IMR-90 (cell line): ENCODE measurements around the gene AQP5. TPM values are rescaled to one million over a fixed set of nuclear protein-coding genes. Genes with fewer than 3 reads are reported as not detected.

Experiments
- ATAC-seq: fragments of 200-7000 bp; cut with Tn5 transposase; 2 replicates; pipeline ENCODE4 v1.9.1; 2020; ENCODE audit warnings: low read depth, mild to moderate bottlenecking, moderate library complexity
- BruUV-seq: library from RNA; stranded (reverse); fragments of 400-500 nt; replicated peaks from 2 replicates; lab custom pipeline; 2021; lab: Mats Ljungman, UMichigan
- CTCF ChIA-PET: fragments of 300-600 bp; formaldehyde crosslinking; extraction: SDS; loops from one replicate; lab custom pipeline; 2021; ENCODE audit warnings: antibody characterized with exemption; lab: Yijun Ruan, JAX
- POLR2A ChIA-PET: fragments of 300-600 bp; sonication (Branson Sonifier 250); formaldehyde crosslinking; loops from one replicate; lab custom pipeline; 2022; ENCODE audit warnings: antibody characterized with exemption; ENCODE audit not compliant: unreplicated experiment; lab: Charles Lee
- DNase-seq: peaks from one replicate; pipeline ENCODE4 v3.0.0; 2013
- H2AFZ ChIP-seq: replicated peaks from 2 replicates; pipeline ENCODE3; 2013; ENCODE audit warnings: low read length, mild to moderate bottlenecking; ENCODE audit not compliant: poor library complexity
- H2AK5ac ChIP-seq: 2 replicates; pipeline ENCODE4 v1.6.1; 2013; ENCODE audit warnings: low read depth, low read length, inconsistent platforms
- H2AK9ac ChIP-seq: replicated peaks from 2 replicates; pipeline ENCODE3; 2013; ENCODE audit warnings: mild to moderate bottlenecking, low read depth, low read length, moderate library complexity; ENCODE audit not compliant: poor library complexity
- H2BK120ac ChIP-seq: 2 replicates; pipeline ENCODE4 v1.6.1; 2013; ENCODE audit warnings: low read depth, low read length, inconsistent platforms
- H2BK15ac ChIP-seq: 3 replicates; pipeline ENCODE4 v1.6.1; 2013; ENCODE audit warnings: low read depth, low read length, inconsistent platforms
- H2BK20ac ChIP-seq: 2 replicates; pipeline ENCODE4 v1.6.1; 2013; ENCODE audit warnings: low read depth, mild to moderate bottlenecking, inconsistent platforms, low read length, moderate library complexity
- H2BK5ac ChIP-seq: 2 replicates; pipeline ENCODE4 v1.6.1; 2013; ENCODE audit warnings: mild to moderate bottlenecking, low read depth, low read length, inconsistent platforms; ENCODE audit not compliant: poor library complexity, severe bottlenecking
- H3K14ac ChIP-seq: replicated peaks from 2 replicates; pipeline ENCODE4 v1.6.1; 2013; ENCODE audit warnings: low read depth, low read length, inconsistent platforms
- H3K18ac ChIP-seq: 2 replicates; pipeline ENCODE4 v1.6.1; 2013; ENCODE audit warnings: low read depth, low read length, control low read depth
- H3K23ac ChIP-seq: 2 replicates; pipeline ENCODE4 v1.6.1; 2013; ENCODE audit warnings: low read depth, low read length, inconsistent platforms
- H3K27ac ChIP-seq: 2 replicates; pipeline ENCODE4 v1.5.1; 2013; ENCODE audit warnings: mild to moderate bottlenecking, control low read depth, low read length; ENCODE audit not compliant: insufficient read depth
- H3K27me3 ChIP-seq: 2 replicates; pipeline ENCODE4 v1.6.1; 2013; ENCODE audit warnings: low read length; ENCODE audit not compliant: control insufficient read depth, insufficient read depth
- H3K36me3 ChIP-seq: 2 replicates; pipeline ENCODE4 v1.6.1; 2013; ENCODE audit warnings: low read length, mixed read lengths; ENCODE audit not compliant: control insufficient read depth, insufficient read depth
- H3K4ac ChIP-seq: 2 replicates; pipeline ENCODE4 v1.6.1; 2013; ENCODE audit warnings: low read depth, low read length, inconsistent platforms
- H3K4me1 ChIP-seq: 2 replicates; pipeline ENCODE4 v1.6.1; 2013; ENCODE audit warnings: low read length, mixed read lengths; ENCODE audit not compliant: control insufficient read depth, insufficient read depth
- H3K4me2 ChIP-seq: 2 replicates; pipeline ENCODE4 v1.6.1; 2013; ENCODE audit warnings: low read depth, mild to moderate bottlenecking, control low read depth, low read length, moderate library complexity
- H3K4me3 ChIP-seq: 2 replicates; pipeline ENCODE4 v1.5.1; 2013; ENCODE audit warnings: low read depth, mild to moderate bottlenecking, control low read depth, low read length, moderate library complexity; ENCODE audit not compliant: insufficient read depth
- H3K56ac ChIP-seq: 2 replicates; pipeline ENCODE4 v1.6.1; 2013; ENCODE audit warnings: low read length, inconsistent platforms; ENCODE audit not compliant: insufficient read depth; ENCODE audit errors: extremely low read depth
- H3K79me1 ChIP-seq, 2 experiments: 2 replicates each; pipeline ENCODE4 v1.6.1; 2013; ENCODE audit warnings: low read length in 2 of 2, inconsistent platforms in 1 of 2, low read depth in 1 of 2
- H3K9ac ChIP-seq: 2 replicates; pipeline ENCODE4 v1.6.1; 2013; ENCODE audit warnings: low read depth, low read length, control low read depth
- H3K9me1 ChIP-seq: 2 replicates; pipeline ENCODE4 v1.6.1; 2013; ENCODE audit warnings: low read length, inconsistent platforms; ENCODE audit not compliant: insufficient read depth
- H3K9me3 ChIP-seq: 2 replicates; pipeline ENCODE4 v1.6.1; 2013; ENCODE audit warnings: low read length; ENCODE audit not compliant: control insufficient read depth, insufficient read depth
- H4K20me1 ChIP-seq: 2 replicates; pipeline ENCODE4 v1.6.1; 2013; ENCODE audit warnings: low read length, inconsistent platforms; ENCODE audit not compliant: insufficient read depth
- H4K5ac ChIP-seq: 2 replicates; pipeline ENCODE4 v1.6.1; 2013; ENCODE audit warnings: mild to moderate bottlenecking, low read depth, low read length, control low read depth
- H4K8ac ChIP-seq, 2 experiments: 2 replicates each; pipeline ENCODE4 v1.6.1; 2013; ENCODE audit warnings: low read depth in 2 of 2, low read length in 2 of 2, control low read depth in 1 of 2, inconsistent platforms in 1 of 2
- H4K91ac ChIP-seq: 2 replicates; pipeline ENCODE4 v1.6.1; 2013; ENCODE audit warnings: low read depth, low read length, inconsistent platforms; ENCODE audit not compliant: insufficient read depth
- CTCF ChIP-seq: conservative IDR thresholded peaks from 2 replicates; pipeline ENCODE4 v1.5.1; 2012; ENCODE audit warnings: mild to moderate bottlenecking, low read depth, low read length, improper control_type of control experiment
- NFE2L2 ChIP-seq: fragments of 150-350 bp; IDR thresholded peaks from 2 replicates; pipeline ENCODE4 v1.6.1; 2016; ENCODE audit warnings: low read depth, mild to moderate bottlenecking, low read length
- RAD21 ChIP-seq: IDR thresholded peaks from 2 replicates; pipeline ENCODE4 v1.6.1; 2012; ENCODE audit warnings: low read length, improper control_type of control experiment
- RFX5 ChIP-seq: IDR thresholded peaks from 2 replicates; pipeline ENCODE4 v1.8.0; 2012; ENCODE audit warnings: low read depth, mild to moderate bottlenecking, low read length, moderate library complexity
- WGBS, 2 experiments: methylation state at CpG; one replicate each; pipeline versions ENCODE4 v1.1.5 to v1.1.7; 2013; ENCODE audit warnings: missing lambda C conversion rate in 2 of 2; ENCODE audit not compliant: insufficient read length in 1 of 2; ENCODE audit errors: extremely low coverage in 2 of 2; 5-methylcytosine and 5-hydroxymethylcytosine counted together
- dilution Hi-C: fragments of 300-500 bp; cut with HindIII; formaldehyde crosslinking; loops from one replicate; pipeline ENCODE4 v1.14.3; 2018; ENCODE audit warnings: low sequenced_read_pairs; ENCODE audit not compliant: unreplicated experiment
- in situ Hi-C: fragments of 300-500 bp; cut with MboI; formaldehyde crosslinking; loops from 3 replicates; pipeline ENCODE4 v1.14.3; 2019; ENCODE audit warnings: low sequenced_read_pairs, inconsistent platforms, mixed read lengths
- intact Hi-C: fragments of 100-400 bp; cut with micrococcal nuclease; formaldehyde crosslinking; loops from 2 replicates; pipeline ENCODE4 v1.10.0; 2022
- polyA plus RNA-seq, 3 experiments: library from polyadenylated mRNA; depleted of rRNA; stranded (reverse); fragments of >200 nt; gene quantifications; 2 replicates each; pipeline ENCODE4 v1.2.3, GENCODE V29; 2012; ENCODE audit warnings: low replicate concordance in 1 of 3
- total RNA-seq: library from RNA; depleted of rRNA; stranded (reverse); fragments of >200 nt; gene quantifications from 2 replicates; pipeline ENCODE4 v1.2.3, GENCODE V29; 2012

The AQP5 gene
- total and polyA plus RNA-seq, 2 of the 4 experiments (the other 2 are of a cell fraction), result not detected

DNA sequence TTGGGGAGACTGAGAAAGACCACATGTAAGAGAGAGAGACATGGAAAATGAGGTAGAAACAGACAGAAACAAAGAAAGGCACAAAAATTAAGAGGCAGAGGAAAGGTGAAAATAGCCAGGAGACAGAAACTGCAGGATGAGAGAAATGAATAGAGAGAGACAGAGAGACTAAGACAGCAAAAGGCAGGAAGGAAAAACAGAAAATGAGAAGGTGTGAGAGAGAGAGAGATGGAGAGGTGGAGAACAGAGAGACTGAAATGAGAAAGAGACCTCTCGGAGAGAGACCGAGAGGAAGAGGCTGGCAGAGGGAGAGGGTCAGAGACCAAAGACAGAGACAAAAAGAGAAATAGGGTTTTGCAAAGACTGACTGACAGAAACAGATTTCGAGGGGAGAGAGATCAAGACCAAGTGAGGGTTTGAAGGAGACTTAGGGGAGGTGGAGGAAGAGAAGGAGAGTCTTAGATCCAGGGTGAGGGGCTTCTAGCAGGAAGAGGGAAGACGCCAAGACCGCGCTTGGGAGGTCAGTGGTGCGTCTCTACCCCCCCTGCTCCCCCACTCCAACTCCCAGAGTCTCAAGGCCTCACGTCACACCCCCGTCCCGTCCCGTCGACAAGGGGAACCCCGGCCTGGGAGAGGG lies 1.1 kb upstream of the AQP5 start:
- Histone ChIP-seq H3K4me2 (no peak overlapping the region), H3K27ac (no peak overlapping the region), H3K14ac (no peak overlapping the region), H2BK20ac (no peak overlapping the region), H3K18ac (no peak overlapping the region), H3K23ac (no peak overlapping the region), H3K79me1 (no peaks in the 10 kb centered on the region), H4K91ac (no peak overlapping the region), H3K9ac (no peak overlapping the region), H3K4ac (no peak overlapping the region), H3K9me3 (no peaks in the 10 kb centered on the region), H3K56ac (no peak overlapping the region), H4K5ac (no peak overlapping the region), H3K27me3 (peaks cover 95% of the 10 kb centered on the region), H2BK5ac (no peak overlapping the region), H3K4me3 (no peak overlapping the region), H2AK9ac (no peak overlapping the region), H3K4me1 (no peaks in the 10 kb centered on the region), H4K8ac (no peak overlapping the region), H2BK15ac (no peak overlapping the region), H3K9me1 (no peaks in the 10 kb centered on the region), H3K36me3 (no peaks in the 10 kb centered on the region), H2AK5ac (no peak overlapping the region), H2AFZ (no peak overlapping the region), H4K20me1 (no peaks in the 10 kb centered on the region), H2BK120ac (no peak overlapping the region)
- DNase-seq, result no peak
- no peak for TF ChIP-seq CTCF
- no peak for TF ChIP-seq RFX5
- TF ChIP-seq RAD21, result no peak
- TF ChIP-seq NFE2L2, result no peak
- ChIA-PET CTCF (no interaction called here), POLR2A (no interaction called here)
- no TSS peak for BruUV-seq
- intact Hi-C loops, result loop anchor here (10.0 kb wide), 1 partner anchor 214 kb away; no protein-coding TSS in a partner anchor
- in situ Hi-C loops, result loop anchor here (10.0 kb wide), 1 partner anchor 186 kb away; no protein-coding TSS in a partner anchor
- 53% methylated on average over 3 of the region's 13 CpGs; no CpG with 5 or more reads in 1 of the 2 experiments for WGBS, 2 experiments
- dilution Hi-C loops, result no loop called here
- ATAC-seq, result no peak
